ENCODE data around the gene LARP4B. TPM values are rescaled to one million over a fixed set of nuclear protein-coding genes. Genes with fewer than 3 reads are reported as not detected.

Gene LARP4B
- 10 to 100 TPM; 47.5 to 70.8 (median 68.5) TPM for total RNA-seq

DNA sequence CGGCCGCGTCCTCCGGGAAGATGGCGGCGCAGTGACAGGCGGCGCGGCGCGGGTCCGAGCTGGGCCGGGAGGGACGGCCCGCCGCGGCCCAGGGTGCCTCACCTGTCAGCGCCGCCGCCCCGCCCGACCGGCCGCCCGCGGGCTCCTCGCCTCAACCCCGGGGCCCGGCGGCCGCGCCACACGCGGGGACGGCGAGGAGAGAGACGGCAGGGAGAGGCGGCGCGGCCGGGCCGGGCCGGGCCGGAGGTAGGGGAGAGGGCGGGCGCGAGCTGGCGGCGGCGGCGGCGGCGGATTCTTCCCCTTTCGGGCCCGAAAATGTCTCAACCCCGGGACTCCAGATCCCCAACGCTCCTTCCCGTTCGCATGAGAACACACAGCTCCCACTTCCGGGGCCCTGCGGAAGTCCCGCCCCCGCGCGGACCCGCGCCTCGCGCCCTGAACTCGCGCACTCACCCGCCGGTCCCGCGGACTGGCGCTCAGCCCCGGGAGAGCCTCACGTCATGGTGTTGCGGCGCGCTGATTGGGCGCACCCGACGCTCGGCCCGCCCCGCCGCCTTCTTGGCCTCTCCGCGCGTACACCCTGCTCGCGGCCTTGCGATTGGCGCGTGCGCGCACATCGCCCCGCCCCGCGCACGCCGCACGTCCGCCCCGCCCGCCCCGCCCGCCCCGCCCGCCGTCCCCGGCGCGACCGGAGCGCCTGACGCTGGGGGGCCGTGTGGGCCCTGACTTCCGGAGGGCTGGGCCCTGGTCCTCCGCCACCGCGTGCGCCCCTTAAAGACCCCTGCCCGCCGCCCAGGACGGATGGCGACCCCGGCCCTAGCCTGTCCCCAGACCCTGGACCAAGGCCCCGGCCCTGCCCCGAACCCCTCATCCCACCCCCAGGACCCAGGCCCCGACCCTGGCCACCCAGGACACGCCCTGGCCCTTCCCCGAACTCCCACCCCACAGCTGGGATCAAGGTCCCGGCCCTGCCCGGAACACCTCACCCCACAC, at the start of gene LARP4B:
TSS of gene LARP4B (minus strand) at position 380 of the 993 bp plus-strand sequence. CDS start 45,984 bp downstream, outside the sequence.
- peaks cover 0 to 11% of the 10 kb centered on the region in 2 donors for H3K4me1 ChIP-seq
- no peaks in the 10 kb centered on the region for H3K27me3 ChIP-seq
- peak within 1 kb of the TSS; percentile 98 to 99 for H3K27ac ChIP-seq
- no peaks in the 10 kb centered on the region for H3K9me3 ChIP-seq
- TF ChIP-seq, protein P1, sequence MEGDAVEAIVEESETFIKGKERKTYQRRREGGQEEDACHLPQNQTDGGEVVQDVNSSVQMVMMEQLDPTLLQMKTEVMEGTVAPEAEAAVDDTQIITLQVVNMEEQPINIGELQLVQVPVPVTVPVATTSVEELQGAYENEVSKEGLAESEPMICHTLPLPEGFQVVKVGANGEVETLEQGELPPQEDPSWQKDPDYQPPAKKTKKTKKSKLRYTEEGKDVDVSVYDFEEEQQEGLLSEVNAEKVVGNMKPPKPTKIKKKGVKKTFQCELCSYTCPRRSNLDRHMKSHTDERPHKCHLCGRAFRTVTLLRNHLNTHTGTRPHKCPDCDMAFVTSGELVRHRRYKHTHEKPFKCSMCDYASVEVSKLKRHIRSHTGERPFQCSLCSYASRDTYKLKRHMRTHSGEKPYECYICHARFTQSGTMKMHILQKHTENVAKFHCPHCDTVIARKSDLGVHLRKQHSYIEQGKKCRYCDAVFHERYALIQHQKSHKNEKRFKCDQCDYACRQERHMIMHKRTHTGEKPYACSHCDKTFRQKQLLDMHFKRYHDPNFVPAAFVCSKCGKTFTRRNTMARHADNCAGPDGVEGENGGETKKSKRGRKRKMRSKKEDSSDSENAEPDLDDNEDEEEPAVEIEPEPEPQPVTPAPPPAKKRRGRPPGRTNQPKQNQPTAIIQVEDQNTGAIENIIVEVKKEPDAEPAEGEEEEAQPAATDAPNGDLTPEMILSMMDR (IDR thresholded peaks at IDR 0.05) = no peak
- peak; percentile 53 to 85 (median 80) for TF ChIP-seq POLR2AphosphoS5 (IDR thresholded peaks at IDR 0.05)
- H3K36me3 ChIP-seq = no peaks in the 10 kb centered on the region
- intact Hi-C loops (cut with DNase I; ENCODE audit: low total_unique reads) = loop anchor here (5.0 kb wide), 1 partner anchor 784 kb away; no protein-coding TSS in a partner anchor
- peak; percentile 96 to 97 for DNase-seq (ENCODE audit: low spot score in 2 of 2)
- H3K4me3 ChIP-seq = peak within 1 kb of the TSS; percentile 79 to 93 (median 90)

DNA sequence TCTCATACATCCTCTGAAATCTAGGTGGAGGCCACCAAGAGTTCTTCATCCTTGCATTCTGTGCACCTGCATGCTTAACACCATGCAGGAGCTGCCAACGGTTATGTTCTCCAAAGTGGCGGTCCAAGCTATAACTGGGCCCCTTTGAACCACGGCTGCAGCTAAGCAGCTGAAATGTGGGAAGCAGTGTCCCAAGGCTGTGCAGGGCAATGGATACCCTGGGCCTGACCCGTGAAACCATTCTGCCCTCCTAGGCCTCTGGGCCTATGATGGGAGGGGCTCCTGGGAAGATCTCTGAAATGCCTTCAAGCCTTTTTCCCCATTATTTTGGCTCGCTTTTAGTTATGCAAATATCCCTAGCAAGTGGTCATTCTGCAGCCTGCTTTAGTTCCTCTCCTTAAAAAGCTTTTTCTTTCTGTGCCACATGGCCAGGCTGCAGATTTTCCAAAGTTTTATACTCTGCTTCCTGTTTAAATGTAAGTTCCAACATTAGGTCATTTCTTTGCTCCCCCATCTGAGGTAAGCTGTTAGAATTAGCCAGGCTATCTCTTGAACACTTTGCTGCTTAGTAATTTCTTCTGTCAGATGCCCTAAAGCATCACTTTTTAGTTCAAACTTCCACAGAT, 49.1 kb upstream of the LARP4B start:
- no peak for DNase-seq (ENCODE audit: low spot score in 2 of 2)
- no peak overlapping the region for H3K27ac ChIP-seq
- H3K36me3 ChIP-seq = no peaks in the 10 kb centered on the region
- intact Hi-C loops (cut with DNase I; ENCODE audit: low total_unique reads) = no loop called here
- no peak overlapping the region for H3K4me3 ChIP-seq
- TF ChIP-seq POLR2A (IDR thresholded peaks at IDR 0.05) (no peak), POLR2AphosphoS5 (IDR thresholded peaks at IDR 0.05) (no peak)
- TF ChIP-seq, protein P1 (IDR thresholded peaks at IDR 0.05) = no peak
- no peaks in the 10 kb centered on the region for H3K4me1 ChIP-seq
- no peaks in the 10 kb centered on the region for H3K27me3 ChIP-seq
- H3K9me3 ChIP-seq = peaks cover 15 to 27% of the 10 kb centered on the region in 2 donors

DNA sequence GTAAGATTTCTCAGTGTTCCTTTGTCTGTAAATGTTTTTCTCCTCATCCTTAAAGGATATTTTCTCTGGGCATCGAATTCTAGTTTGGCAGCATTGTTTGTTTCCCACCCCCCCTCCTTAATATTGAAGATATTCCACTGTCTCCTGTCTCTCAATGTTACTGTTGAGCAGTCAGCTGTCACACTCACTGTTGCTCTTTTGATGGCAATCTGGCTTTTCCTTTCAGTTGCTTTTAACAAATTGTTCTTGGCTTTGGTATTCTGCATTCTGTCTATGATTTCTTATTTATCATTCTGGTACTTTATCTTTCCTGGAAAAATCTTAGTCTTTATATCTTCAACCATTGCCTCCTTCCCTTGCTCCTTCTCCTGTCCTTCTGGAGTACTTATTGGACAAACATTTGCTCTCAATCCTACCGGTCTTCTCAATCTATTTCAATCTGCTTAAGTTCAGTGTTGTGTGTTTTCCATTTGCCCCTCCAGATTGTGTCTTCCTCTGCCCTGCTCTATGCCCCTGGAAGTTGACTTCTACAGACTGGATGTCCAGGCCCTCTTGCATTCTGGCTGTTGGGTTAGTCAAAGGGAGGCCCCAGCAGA, 47.4 kb upstream of the LARP4B start:
- TF ChIP-seq POLR2A (IDR thresholded peaks at IDR 0.05) (no peak), POLR2AphosphoS5 (IDR thresholded peaks at IDR 0.05) (no peak)
- TF ChIP-seq, protein P1 (IDR thresholded peaks at IDR 0.05) = no peak
- Histone ChIP-seq H3K27me3 (no peaks in the 10 kb centered on the region), H3K27ac (no peak overlapping the region), H3K4me1 (no peaks in the 10 kb centered on the region), H3K36me3 (no peaks in the 10 kb centered on the region), H3K9me3 (peaks cover 15 to 27% of the 10 kb centered on the region in 2 donors), H3K4me3 (no peak overlapping the region)
- no peak for DNase-seq (ENCODE audit: low spot score in 2 of 2)
- intact Hi-C loops (cut with DNase I; ENCODE audit: low total_unique reads) = no loop called here

DNA sequence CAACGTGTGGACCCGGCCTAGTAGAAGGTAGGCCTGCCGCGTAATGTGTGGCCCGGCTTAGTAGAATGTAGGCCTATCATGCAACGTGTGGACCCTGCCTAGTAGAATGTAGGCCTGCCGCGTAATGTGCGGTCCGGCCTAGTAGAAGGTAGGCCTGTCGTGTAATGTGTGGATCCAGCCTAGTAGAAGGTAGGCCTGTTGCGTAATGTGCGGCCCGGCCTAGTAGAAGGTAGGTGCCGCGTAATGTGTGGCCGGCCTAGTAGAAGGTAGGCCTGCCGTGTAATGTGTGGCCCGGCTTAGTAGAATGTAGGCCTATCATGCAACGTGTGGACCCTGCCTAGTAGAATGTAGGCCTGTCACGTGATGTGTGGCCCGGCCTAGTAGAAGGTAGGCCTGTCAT, 44.8 kb upstream of the LARP4B start:
- intact Hi-C loops (cut with DNase I; ENCODE audit: low total_unique reads) = no loop called here

More for the DNA sequence above, 44.8 kb upstream of the LARP4B start:
- H3K27ac ChIP-seq = no peak overlapping the region
- H3K9me3 ChIP-seq = peaks cover 15 to 27% of the 10 kb centered on the region in 2 donors
- no peak for DNase-seq (ENCODE audit: low spot score in 2 of 2)
- no peaks in the 10 kb centered on the region for H3K36me3 ChIP-seq
- H3K4me3 ChIP-seq = no peak overlapping the region
- H3K4me1 ChIP-seq = no peaks in the 10 kb centered on the region
- TF ChIP-seq POLR2AphosphoS5 (IDR thresholded peaks at IDR 0.05) (no peak), POLR2A (IDR thresholded peaks at IDR 0.05) (no peak)
- TF ChIP-seq, protein P1 (IDR thresholded peaks at IDR 0.05) = no peak
- no peaks in the 10 kb centered on the region for H3K27me3 ChIP-seq

Data from breast epithelium (tissue), 4 donors.